Endothelial cell of umbilical vein (primary cell): ENCODE measurements around the gene VSTM4.

Source experiments
- CTCF ChIP-seq, 2 donors: IDR thresholded peaks; 1 replicate in 1 of 2; 2 replicates in 1 of 2; pipeline ENCODE4 v1.5.1; 2011; ENCODE audit warnings: low read length in 2 of 2, mild to moderate bottlenecking in 2 of 2, moderate library complexity in 2 of 2, control low read depth in 1 of 2, inconsistent platforms in 1 of 2, low read depth in 1 of 2; ENCODE audit not compliant: insufficient read depth in 1 of 2; ENCODE audit errors: extremely low read depth in 1 of 2
- EZH2 ChIP-seq: IDR thresholded peaks from 2 replicates; pipeline ENCODE4 v1.6.1; 2012; ENCODE audit warnings: borderline replicate concordance, low read depth, mild to moderate bottlenecking, moderate library complexity, low read length, inconsistent platforms; ENCODE audit not compliant: severe bottlenecking
- FOS ChIP-seq: IDR thresholded peaks from 2 replicates; pipeline ENCODE4 v1.6.1; 2011; ENCODE audit warnings: mild to moderate bottlenecking, low read length, moderate library complexity, borderline replicate concordance; ENCODE audit not compliant: insufficient read depth
- GATA2 ChIP-seq: IDR thresholded peaks from 2 replicates; pipeline ENCODE4 v1.7.0; 2011; ENCODE audit warnings: low read depth, mild to moderate bottlenecking, moderate library complexity, mixed read lengths, low read length; ENCODE audit not compliant: insufficient read length, insufficient read depth
- MAX ChIP-seq: IDR thresholded peaks from 2 replicates; pipeline ENCODE4 v1.6.1; 2011; ENCODE audit not compliant: insufficient read depth, insufficient read length
- POLR2A ChIP-seq: IDR thresholded peaks from 2 replicates; pipeline ENCODE4 v1.6.1; 2012; ENCODE audit warnings: low read depth, mild to moderate bottlenecking, control low read depth, low read length
- POLR2AphosphoS5 ChIP-seq: IDR thresholded peaks from 2 replicates; pipeline ENCODE4 v1.6.1; 2012; ENCODE audit warnings: low read depth, mild to moderate bottlenecking, control low read depth, low read length, moderate library complexity; ENCODE audit not compliant: insufficient read depth

- TF ChIP-seq CTCF (IDR thresholded peaks at IDR 0.05; ENCODE audit: extremely low read depth in 1 of 2, insufficient read depth in 1 of 2, low read depth in 1 of 2, low read length in 2 of 2): no peak
- TF ChIP-seq POLR2A: no peak
- TF ChIP-seq POLR2AphosphoS5: no peak
- no peak for TF ChIP-seq EZH2
- no peak for TF ChIP-seq MAX
- no peak for TF ChIP-seq GATA2
- TF ChIP-seq FOS: no peak
These were observed 33.6 kb downstream of the VSTM4 start for GRCh38 chr10:49081547-49082275.
